Endothelial cell of umbilical vein (primary cell): ENCODE results near the gene CCDC85C. TPM values are rescaled to one million over a fixed set of nuclear protein-coding genes. Genes with fewer than 3 reads are reported as not detected.

ENCODE experiments used
- BruUV-seq: library from RNA; stranded (reverse); fragments of 400-500 nt; replicated peaks from 2 replicates; lab custom pipeline; 2021; lab: Mats Ljungman, UMichigan
- CTCF ChIA-PET: fragments of 300-600, 350-600 bp; sonication (Branson Sonifier 250); formaldehyde crosslinking; loops from one replicate; lab custom pipeline; 2021; ENCODE audit warnings: antibody characterized with exemption, inconsistent platforms; lab: Charles Lee
- POLR2A ChIA-PET: fragments of 300-600, 350-600 bp; sonication (Branson Sonifier 250); formaldehyde crosslinking; loops from one replicate; lab custom pipeline; 2021; ENCODE audit warnings: antibody characterized with exemption, inconsistent platforms; lab: Charles Lee
- DNase-seq: peaks from one replicate; pipeline ENCODE4 v3.0.0-alpha.2; 2011; ENCODE audit warnings: low read depth, low spot score
- FAIRE-seq: peaks from 2 replicates; lab custom pipeline; 2011; peaks lifted over from hg19 to GRCh38; lab: Jason Lieb, UNC
- H2AFZ ChIP-seq: 2 replicates; pipeline ENCODE4 v1.6.0; 2012; ENCODE audit warnings: low read depth, low read length, control low read depth, inconsistent platforms
- H3K27ac ChIP-seq: 2 replicates; pipeline ENCODE4 v1.5.1; 2011; ENCODE audit warnings: low read depth, mild to moderate bottlenecking, control low read depth, low read length, moderate library complexity; ENCODE audit not compliant: insufficient read depth
- H3K27me3 ChIP-seq, 2 experiments: 2 replicates each; pipeline versions ENCODE4 v1.6.0 to v1.6.1; 2011; ENCODE audit warnings: low read length in 2 of 2, mixed read lengths in 1 of 2; ENCODE audit not compliant: control insufficient read depth in 2 of 2, insufficient read depth in 2 of 2
- H3K36me3 ChIP-seq, 2 experiments: 2 replicates in 1 of 2; 3 replicates in 1 of 2; pipeline ENCODE4 v1.5.1; 2011; ENCODE audit warnings: low read length in 2 of 2, mild to moderate bottlenecking in 1 of 2, moderate library complexity in 1 of 2; ENCODE audit not compliant: control insufficient read depth in 2 of 2, insufficient read depth in 2 of 2; ENCODE audit errors: extremely low read depth in 1 of 2
- H3K4me1 ChIP-seq: 3 replicates; pipeline ENCODE4 v1.5.1; 2011; ENCODE audit warnings: mild to moderate bottlenecking, low read length; ENCODE audit not compliant: control insufficient read depth, insufficient read depth; ENCODE audit errors: extremely low read depth
- H3K4me2 ChIP-seq: 2 replicates; pipeline ENCODE4 v1.6.1; 2011; ENCODE audit warnings: low read length, control low read depth, mixed read lengths; ENCODE audit not compliant: insufficient read depth
- H3K4me3 ChIP-seq, 3 experiments: fragments of 200-600 bp in 1 of 3; sonication (generic), shearing (Covaris generic) in 1 of 3; replicated peaks in 1 of 3; 2 replicates each; pipeline ENCODE4 v1.5.1; 2011 to 2016; ENCODE audit warnings: control low read depth in 3 of 3, low read length in 3 of 3, mild to moderate bottlenecking in 2 of 3, inconsistent platforms in 1 of 3, low read depth in 1 of 3, moderate library complexity in 1 of 3; ENCODE audit not compliant: insufficient read depth in 1 of 3
- H3K79me2 ChIP-seq: 2 replicates; pipeline ENCODE4 v1.6.0; 2012; ENCODE audit warnings: low read length, inconsistent platforms; ENCODE audit not compliant: control insufficient read depth, insufficient read depth
- H3K9ac ChIP-seq: replicated peaks from 2 replicates; pipeline ENCODE3; 2011; ENCODE audit warnings: low read length, control low read depth; ENCODE audit not compliant: insufficient read depth; ENCODE audit errors: extremely low read depth
- H3K9me1 ChIP-seq: replicated peaks from 3 replicates; pipeline ENCODE4 v1.6.0; 2011; ENCODE audit warnings: mild to moderate bottlenecking, low read length; ENCODE audit not compliant: control insufficient read depth, insufficient read depth; ENCODE audit errors: extremely low read depth
- H3K9me3 ChIP-seq: replicated peaks from 2 replicates; pipeline ENCODE4 v1.5.1; 2012; ENCODE audit warnings: low read length, inconsistent platforms; ENCODE audit not compliant: control insufficient read depth, insufficient read depth
- H4K20me1 ChIP-seq: replicated peaks from 2 replicates; pipeline ENCODE3; 2011; ENCODE audit warnings: mild to moderate bottlenecking, low read length; ENCODE audit not compliant: control insufficient read depth, insufficient read depth; ENCODE audit errors: extremely low read depth
- EZH2 ChIP-seq: IDR thresholded peaks from 2 replicates; pipeline ENCODE4 v1.6.1; 2012; ENCODE audit warnings: borderline replicate concordance, low read depth, mild to moderate bottlenecking, moderate library complexity, low read length, inconsistent platforms; ENCODE audit not compliant: severe bottlenecking
- FOS ChIP-seq: IDR thresholded peaks from 2 replicates; pipeline ENCODE4 v1.6.1; 2011; ENCODE audit warnings: mild to moderate bottlenecking, low read length, moderate library complexity, borderline replicate concordance; ENCODE audit not compliant: insufficient read depth
- GATA2 ChIP-seq: IDR thresholded peaks from 2 replicates; pipeline ENCODE4 v1.7.0; 2011; ENCODE audit warnings: low read depth, mild to moderate bottlenecking, moderate library complexity, mixed read lengths, low read length; ENCODE audit not compliant: insufficient read length, insufficient read depth
- JUN ChIP-seq: IDR thresholded peaks from 2 replicates; pipeline ENCODE4 v1.6.1; 2011; ENCODE audit warnings: borderline replicate concordance, low read depth; ENCODE audit not compliant: insufficient read length, insufficient read depth
- MYC ChIP-seq: IDR thresholded peaks from one replicate; pipeline ENCODE4 v1.6.1; 2011; ENCODE audit warnings: mild to moderate bottlenecking, low read depth, low read length
- POLR2A ChIP-seq: IDR thresholded peaks from 2 replicates; pipeline ENCODE4 v1.6.1; 2012; ENCODE audit warnings: low read depth, mild to moderate bottlenecking, control low read depth, low read length
- POLR2AphosphoS5 ChIP-seq: IDR thresholded peaks from 2 replicates; pipeline ENCODE4 v1.6.1; 2012; ENCODE audit warnings: low read depth, mild to moderate bottlenecking, control low read depth, low read length, moderate library complexity; ENCODE audit not compliant: insufficient read depth
- dilution Hi-C: fragments of 300-500 bp; cut with MboI; formaldehyde crosslinking; loops from one replicate; pipeline ENCODE4 v1.15.0; 2019; ENCODE audit warnings: low sequenced_read_pairs; ENCODE audit not compliant: extremely low pct_ligation_motif_present
- intact Hi-C: fragments of 100-400 bp; cut with micrococcal nuclease; formaldehyde crosslinking; loops from one replicate; pipeline ENCODE4 v1.10.0; 2022
- polyA plus RNA-seq, 4 experiments: library from polyadenylated mRNA; depleted of rRNA in 3 of 4; stranded (reverse) in 3 of 4; unstranded in 1 of 4; fragments of >200 nt; gene quantifications; 2 replicates each; pipeline versions ENCODE4 v1.2.1 to v1.2.3, GENCODE V29; 2011 to 2012; ENCODE audit warnings: missing spikeins in 1 of 4
- total RNA-seq: library from RNA; stranded (reverse); gene quantifications from 2 replicates; pipeline ENCODE4 v1.2.3, GENCODE V29; 2021

CCDC85C gene
- total and polyA plus RNA-seq, 2 donors (not counting 3 experiments of a cell fraction or from before 2014, with no cell fraction given) = 7.5 to 17.8 TPM

- CTCF ChIA-PET = interaction anchor here (1.0 to 3.6 kb wide), 7 partner anchors 10 to 55 kb away, joined by 3 to 15 read pairs (median 3); no protein-coding TSS in a partner anchor
- Histone ChIP-seq H3K4me2 (no peak overlapping the region), H3K27ac (no peak overlapping the region), H4K20me1 (no peaks in the 10 kb centered on the region), H2AFZ (no peak overlapping the region), H3K79me2 (no peaks in the 10 kb centered on the region), H3K4me1 (no peaks in the 10 kb centered on the region), H3K36me3 (no peaks in the 10 kb centered on the region), H3K9me3 (no peaks in the 10 kb centered on the region), H3K27me3 (no peaks in the 10 kb centered on the region), H3K9ac (no peak overlapping the region), H3K9me1 (no peaks in the 10 kb centered on the region), H3K4me3 (no peak overlapping the region)
- no peak for DNase-seq
- intact Hi-C loops = no loop called here
- POLR2A ChIA-PET = no interaction called here
- dilution Hi-C loops = no loop called here
- TF ChIP-seq POLR2AphosphoS5 = no peak
- no peak for TF ChIP-seq MYC
- TF ChIP-seq JUN = no peak
- no peak for TF ChIP-seq FOS
- no peak for TF ChIP-seq GATA2
- no peak for TF ChIP-seq EZH2
- TF ChIP-seq POLR2A = no peak
- no peak for FAIRE-seq
- BruUV-seq = no TSS peak
Observed at GRCh38 chr14:99574099-99574880, 29.7 kb downstream of the CCDC85C start.
